Endothelial cell of umbilical vein (primary cell): ENCODE results near the gene NPHS1. TPM values are rescaled to one million over a fixed set of nuclear protein-coding genes. Genes with fewer than 3 reads are reported as not detected.

Experiments used
- BruUV-seq: library from RNA; stranded (reverse); fragments of 400-500 nt; replicated peaks from 2 replicates; lab custom pipeline; 2021; lab: Mats Ljungman, UMichigan
- CTCF ChIA-PET: fragments of 300-600, 350-600 bp; sonication (Branson Sonifier 250); formaldehyde crosslinking; loops from one replicate; lab custom pipeline; 2021; ENCODE audit warnings: antibody characterized with exemption, inconsistent platforms; lab: Charles Lee
- POLR2A ChIA-PET: fragments of 300-600, 350-600 bp; sonication (Branson Sonifier 250); formaldehyde crosslinking; loops from one replicate; lab custom pipeline; 2021; ENCODE audit warnings: antibody characterized with exemption, inconsistent platforms; lab: Charles Lee
- DNase-seq: peaks from one replicate; pipeline ENCODE4 v3.0.0-alpha.2; 2011; ENCODE audit warnings: low read depth, low spot score
- FAIRE-seq: peaks from 2 replicates; lab custom pipeline; 2011; peaks lifted over from hg19 to GRCh38; lab: Jason Lieb, UNC
- H2AFZ ChIP-seq: 2 replicates; pipeline ENCODE4 v1.6.0; 2012; ENCODE audit warnings: low read depth, low read length, control low read depth, inconsistent platforms
- H3K27ac ChIP-seq: 2 replicates; pipeline ENCODE4 v1.5.1; 2011; ENCODE audit warnings: low read depth, mild to moderate bottlenecking, control low read depth, low read length, moderate library complexity; ENCODE audit not compliant: insufficient read depth
- H3K27me3 ChIP-seq, 2 experiments: 2 replicates each; pipeline versions ENCODE4 v1.6.0 to v1.6.1; 2011; ENCODE audit warnings: low read length in 2 of 2, mixed read lengths in 1 of 2; ENCODE audit not compliant: control insufficient read depth in 2 of 2, insufficient read depth in 2 of 2
- H3K36me3 ChIP-seq, 2 experiments: 2 replicates in 1 of 2; 3 replicates in 1 of 2; pipeline ENCODE4 v1.5.1; 2011; ENCODE audit warnings: low read length in 2 of 2, mild to moderate bottlenecking in 1 of 2, moderate library complexity in 1 of 2; ENCODE audit not compliant: control insufficient read depth in 2 of 2, insufficient read depth in 2 of 2; ENCODE audit errors: extremely low read depth in 1 of 2
- H3K4me1 ChIP-seq: 3 replicates; pipeline ENCODE4 v1.5.1; 2011; ENCODE audit warnings: mild to moderate bottlenecking, low read length; ENCODE audit not compliant: control insufficient read depth, insufficient read depth; ENCODE audit errors: extremely low read depth
- H3K4me2 ChIP-seq: 2 replicates; pipeline ENCODE4 v1.6.1; 2011; ENCODE audit warnings: low read length, control low read depth, mixed read lengths; ENCODE audit not compliant: insufficient read depth
- H3K4me3 ChIP-seq, 3 experiments: fragments of 200-600 bp in 1 of 3; sonication (generic), shearing (Covaris generic) in 1 of 3; replicated peaks in 1 of 3; 2 replicates each; pipeline ENCODE4 v1.5.1; 2011 to 2016; ENCODE audit warnings: control low read depth in 3 of 3, low read length in 3 of 3, mild to moderate bottlenecking in 2 of 3, inconsistent platforms in 1 of 3, low read depth in 1 of 3, moderate library complexity in 1 of 3; ENCODE audit not compliant: insufficient read depth in 1 of 3
- H3K79me2 ChIP-seq: 2 replicates; pipeline ENCODE4 v1.6.0; 2012; ENCODE audit warnings: low read length, inconsistent platforms; ENCODE audit not compliant: control insufficient read depth, insufficient read depth
- H3K9ac ChIP-seq: replicated peaks from 2 replicates; pipeline ENCODE3; 2011; ENCODE audit warnings: low read length, control low read depth; ENCODE audit not compliant: insufficient read depth; ENCODE audit errors: extremely low read depth
- H3K9me1 ChIP-seq: replicated peaks from 3 replicates; pipeline ENCODE4 v1.6.0; 2011; ENCODE audit warnings: mild to moderate bottlenecking, low read length; ENCODE audit not compliant: control insufficient read depth, insufficient read depth; ENCODE audit errors: extremely low read depth
- H3K9me3 ChIP-seq: replicated peaks from 2 replicates; pipeline ENCODE4 v1.5.1; 2012; ENCODE audit warnings: low read length, inconsistent platforms; ENCODE audit not compliant: control insufficient read depth, insufficient read depth
- H4K20me1 ChIP-seq: replicated peaks from 2 replicates; pipeline ENCODE3; 2011; ENCODE audit warnings: mild to moderate bottlenecking, low read length; ENCODE audit not compliant: control insufficient read depth, insufficient read depth; ENCODE audit errors: extremely low read depth
- CTCF ChIP-seq, 2 donors: IDR thresholded peaks; 1 replicate in 1 of 2; 2 replicates in 1 of 2; pipeline ENCODE4 v1.5.1; 2011; ENCODE audit warnings: low read length in 2 of 2, mild to moderate bottlenecking in 2 of 2, moderate library complexity in 2 of 2, control low read depth in 1 of 2, inconsistent platforms in 1 of 2, low read depth in 1 of 2; ENCODE audit not compliant: insufficient read depth in 1 of 2; ENCODE audit errors: extremely low read depth in 1 of 2
- EZH2 ChIP-seq: IDR thresholded peaks from 2 replicates; pipeline ENCODE4 v1.6.1; 2012; ENCODE audit warnings: borderline replicate concordance, low read depth, mild to moderate bottlenecking, moderate library complexity, low read length, inconsistent platforms; ENCODE audit not compliant: severe bottlenecking
- FOS ChIP-seq: IDR thresholded peaks from 2 replicates; pipeline ENCODE4 v1.6.1; 2011; ENCODE audit warnings: mild to moderate bottlenecking, low read length, moderate library complexity, borderline replicate concordance; ENCODE audit not compliant: insufficient read depth
- GATA2 ChIP-seq: IDR thresholded peaks from 2 replicates; pipeline ENCODE4 v1.7.0; 2011; ENCODE audit warnings: low read depth, mild to moderate bottlenecking, moderate library complexity, mixed read lengths, low read length; ENCODE audit not compliant: insufficient read length, insufficient read depth
- JUN ChIP-seq: IDR thresholded peaks from 2 replicates; pipeline ENCODE4 v1.6.1; 2011; ENCODE audit warnings: borderline replicate concordance, low read depth; ENCODE audit not compliant: insufficient read length, insufficient read depth
- MAX ChIP-seq: IDR thresholded peaks from 2 replicates; pipeline ENCODE4 v1.6.1; 2011; ENCODE audit not compliant: insufficient read depth, insufficient read length
- MYC ChIP-seq: IDR thresholded peaks from one replicate; pipeline ENCODE4 v1.6.1; 2011; ENCODE audit warnings: mild to moderate bottlenecking, low read depth, low read length
- POLR2A ChIP-seq: IDR thresholded peaks from 2 replicates; pipeline ENCODE4 v1.6.1; 2012; ENCODE audit warnings: low read depth, mild to moderate bottlenecking, control low read depth, low read length
- POLR2AphosphoS5 ChIP-seq: IDR thresholded peaks from 2 replicates; pipeline ENCODE4 v1.6.1; 2012; ENCODE audit warnings: low read depth, mild to moderate bottlenecking, control low read depth, low read length, moderate library complexity; ENCODE audit not compliant: insufficient read depth
- dilution Hi-C: fragments of 300-500 bp; cut with MboI; formaldehyde crosslinking; loops from one replicate; pipeline ENCODE4 v1.15.0; 2019; ENCODE audit warnings: low sequenced_read_pairs; ENCODE audit not compliant: extremely low pct_ligation_motif_present
- intact Hi-C: fragments of 100-400 bp; cut with micrococcal nuclease; formaldehyde crosslinking; loops from one replicate; pipeline ENCODE4 v1.10.0; 2022
- polyA plus RNA-seq, 4 experiments: library from polyadenylated mRNA; depleted of rRNA in 3 of 4; stranded (reverse) in 3 of 4; unstranded in 1 of 4; fragments of >200 nt; gene quantifications; 2 replicates each; pipeline versions ENCODE4 v1.2.1 to v1.2.3, GENCODE V29; 2011 to 2012; ENCODE audit warnings: missing spikeins in 1 of 4
- total RNA-seq: library from RNA; stranded (reverse); gene quantifications from 2 replicates; pipeline ENCODE4 v1.2.3, GENCODE V29; 2021

Gene NPHS1
- total and polyA plus RNA-seq, 2 donors (not counting 3 experiments of a cell fraction or from before 2014, with no cell fraction given), result not detected

- CTCF ChIA-PET, result interaction anchor here (1.9 kb wide), 1 partner anchor 46 kb away, joined by 5 read pairs; no protein-coding TSS in a partner anchor
- no peaks in the 10 kb centered on the region for H4K20me1 ChIP-seq
- DNase-seq (no peak), FAIRE-seq (no peak)
- POLR2A ChIA-PET, result no interaction called here
- H3K79me2 ChIP-seq, result no peaks in the 10 kb centered on the region
- H3K9me1 ChIP-seq, result no peaks in the 10 kb centered on the region
- H2AFZ ChIP-seq, result no peak overlapping the region
- H3K4me1 ChIP-seq, result no peaks in the 10 kb centered on the region
- no peak overlapping the region for H3K27ac ChIP-seq
- no peak overlapping the region for H3K4me2 ChIP-seq
- no TSS peak for BruUV-seq
- H3K9ac ChIP-seq, result no peak overlapping the region
- H3K36me3 ChIP-seq, result peaks cover 0 to 15% of the 10 kb centered on the region in 2 experiments
- dilution Hi-C loops (no loop called here), intact Hi-C loops (no loop called here)
- no peaks in the 10 kb centered on the region for H3K27me3 ChIP-seq
- H3K4me3 ChIP-seq, result no peak overlapping the region
- TF ChIP-seq POLR2A (no peak), GATA2 (no peak), POLR2AphosphoS5 (no peak), MYC (no peak), JUN (no peak), FOS (no peak), EZH2 (no peak), CTCF (IDR thresholded peaks at IDR 0.05; ENCODE audit: extremely low read depth in 1 of 2, insufficient read depth in 1 of 2, low read depth in 1 of 2, low read length in 2 of 2) (no peak), MAX (no peak)
- H3K9me3 ChIP-seq, result no peaks in the 10 kb centered on the region
These were observed 33.0 kb upstream of the NPHS1 start for GRCh38 chr19:35885225-35885738.
